K562 (cell line): Measurements from ENCODE around the gene TNFRSF18. TPM values are rescaled to one million over a fixed set of nuclear protein-coding genes. Genes with fewer than 3 reads are reported as not detected.

Source experiments
- BRCA1 ChIP-seq, 2 experiments: fragments of 450-650 bp in 1 of 2; sonication (generic) in 1 of 2; formaldehyde crosslinking in 1 of 2; IDR thresholded peaks; 2 replicates each; pipeline versions ENCODE4 v1.5.0 to v1.6.1; 2017 to 2020; ENCODE audit warnings: mild to moderate bottlenecking in 1 of 2, missing genetic modification reagents in 1 of 2
- EZH2 ChIP-seq: IDR thresholded peaks from 2 replicates; pipeline ENCODE4 v1.6.1; 2012; ENCODE audit warnings: low read depth, mild to moderate bottlenecking, inconsistent platforms, low read length, borderline replicate concordance
- NONO ChIP-seq, 2 experiments: fragments of 200-400 bp in 1 of 2; fragments of 450-650 bp in 1 of 2; formaldehyde crosslinking in 1 of 2; IDR thresholded peaks; 2 replicates each; pipeline ENCODE4 v1.6.1; 2017; ENCODE audit warnings: low read depth in 2 of 2, mild to moderate bottlenecking in 2 of 2, moderate library complexity in 2 of 2, low read length in 1 of 2
- PHF20 ChIP-seq: fragments of 450-650 bp; IDR thresholded peaks from 2 replicates; pipeline ENCODE4 v1.6.1; 2018; ENCODE audit not compliant: partially characterized antibody
- PKNOX1 ChIP-seq: fragments of 450-650 bp; IDR thresholded peaks from 2 replicates; pipeline ENCODE4 v1.6.1; 2016
- RCOR1 ChIP-seq, 2 experiments: IDR thresholded peaks; 2 replicates each; pipeline ENCODE4 v1.6.1; 2012; ENCODE audit warnings: low read depth in 2 of 2, low read length in 2 of 2, borderline replicate concordance in 1 of 2, improper control_type of control experiment in 1 of 2
- ZBTB1 ChIP-seq: sonication (generic); formaldehyde crosslinking; IDR thresholded peaks from 2 replicates; pipeline ENCODE4 v1.8.1; 2023; ENCODE audit warnings: missing genetic modification reagents, low read depth, mild to moderate bottlenecking, borderline replicate concordance
- ZFX ChIP-seq: sonication (generic); formaldehyde crosslinking; IDR thresholded peaks from 2 replicates; pipeline ENCODE4 v1.8.0; 2022; ENCODE audit warnings: mild to moderate bottlenecking, missing genetic modification reagents, moderate library complexity
- ZNF41 ChIP-seq: fragments of 250-450 bp; sonication (Bioruptor Pico); conservative IDR thresholded peaks from 2 replicates; pipeline ENCODE4 v1.4.0; 2020; ENCODE audit warnings: mild to moderate bottlenecking
- ZNF518B ChIP-seq: fragments of 250-450 bp; sonication (Bioruptor Pico); IDR thresholded peaks from 2 replicates; pipeline ENCODE4 v1.5.0; 2021; ENCODE audit warnings: mild to moderate bottlenecking, moderate library complexity
- ZNF584 ChIP-seq: fragments of 200-800 bp; sonication (Bioruptor generic); IDR thresholded peaks from 2 replicates; pipeline ENCODE4 v1.6.1; 2016; ENCODE audit warnings: low read depth, mild to moderate bottlenecking, missing genetic modification characterization, missing compliant biosample characterization
- ZNF77 ChIP-seq: fragments of 250-450 bp; sonication (Bioruptor Pico); IDR thresholded peaks from 2 replicates; pipeline ENCODE4 v1.5.0; 2020
- ZNF778 ChIP-seq: fragments of 450-650 bp; formaldehyde crosslinking; IDR thresholded peaks from 2 replicates; pipeline ENCODE4 v1.4.0; 2020; ENCODE audit warnings: mild to moderate bottlenecking, moderate library complexity
- polyA plus RNA-seq, 8 experiments: library from polyadenylated mRNA; depleted of rRNA in 4 of 8; stranded (reverse) in 5 of 8; unstranded in 3 of 8; fragments of >200 nt; fragmentation: Nextera tagmentation in 2 of 8; fragmentation: Illumina TruSeq in 1 of 8; extraction: Ambion mirVana in 2 of 8; extraction: Trizol in 1 of 8; gene quantifications; 2 replicates each; pipeline versions ENCODE4 v1.2.1 to v1.2.3, GENCODE V29; 2011 to 2014; ENCODE audit warnings: inconsistent platforms in 1 of 8, missing spikeins in 1 of 8
- total RNA-seq, 7 experiments: library from RNA; depleted of rRNA in 6 of 7; stranded (reverse); fragments of >200 nt in 6 of 7; fragmentation: Illumina TruSeq in 2 of 7; extraction: Trizol in 2 of 7; gene quantifications; 2 replicates each; pipeline versions ENCODE4 v1.2.1 to v1.2.3, GENCODE V29; 2011 to 2021; ENCODE audit warnings: low replicate concordance in 1 of 7
- TF ChIP-seq, protein P1 (sequence below): fragments of 450-650 bp; IDR thresholded peaks from 2 replicates; pipeline ENCODE4 v1.6.1; 2017; ENCODE audit warnings: antibody characterized with exemption, mild to moderate bottlenecking
- TF ChIP-seq, protein P2 (sequence below), 2 experiments: IDR thresholded peaks; 2 replicates each; pipeline ENCODE4 v1.6.1; 2011; ENCODE audit warnings: borderline replicate concordance in 1 of 2, control low read depth in 1 of 2, low read depth in 1 of 2, low read length in 1 of 2, mild to moderate bottlenecking in 1 of 2, mixed read lengths in 1 of 2, moderate library complexity in 1 of 2; ENCODE audit not compliant: insufficient read depth in 1 of 2, insufficient read length in 1 of 2, poor library complexity in 1 of 2, severe bottlenecking in 1 of 2; ENCODE audit errors: extremely low read depth in 1 of 2

Gene TNFRSF18
- total and polyA plus RNA-seq, 9 of the 15 experiments (the other 6 are each of a cell fraction or from before 2014, with no cell fraction given): 0.24 to 0.27 TPM; not detected in 7

DNA sequence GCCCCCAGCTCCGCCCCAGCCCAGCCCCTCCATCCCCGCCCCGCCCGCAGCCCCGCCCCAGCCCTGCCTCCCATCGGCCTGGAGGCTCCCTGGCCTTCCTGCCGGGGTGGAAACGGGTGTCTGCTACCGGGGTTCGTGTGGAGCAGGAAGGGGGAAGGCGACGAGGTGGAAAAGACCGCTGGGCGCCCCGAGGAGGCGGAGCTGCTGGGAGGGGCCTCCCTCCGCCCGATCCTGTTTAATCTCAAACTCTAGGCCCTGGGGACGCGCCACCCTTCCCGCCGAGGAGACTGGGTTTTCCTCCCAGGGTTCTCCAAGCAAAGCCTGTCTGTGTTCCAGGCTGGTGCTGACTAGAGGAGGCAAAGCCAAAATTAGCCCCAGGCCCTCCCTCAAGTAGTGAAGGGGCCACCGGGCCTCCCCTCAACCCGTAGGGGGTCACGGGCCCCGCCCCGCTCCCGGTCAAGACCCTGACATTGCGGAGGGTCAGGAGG is 48.9 kb downstream of the TNFRSF18 start (continued):
- no peak for TF ChIP-seq ZNF518B (CRISPR knock-in tag)
- no peak for TF ChIP-seq PKNOX1
- no peak for TF ChIP-seq EZH2
- 0 out of 2 replicates have a peak, but pooled peaks have one; percentile 20 for TF ChIP-seq ZNF77
- 0 out of 4 replicates have a peak, but pooled peaks of 1 of the 2 experiments have one; percentile 38 for TF ChIP-seq NONO (IDR thresholded peaks at IDR 0.05; ENCODE audit: low read depth in 2 of 2, low read length in 1 of 2)
- peak; percentile 94 for TF ChIP-seq ZFX (CRISPR knock-in tag)
- peak in 1 of 2 experiments; percentile 61; a peak in 1 of 4 replicates for TF ChIP-seq RCOR1 (IDR thresholded peaks at IDR 0.05; ENCODE audit: borderline replicate concordance in 1 of 2, low read depth in 2 of 2, low read length in 2 of 2)
- TF ChIP-seq BRCA1 (IDR thresholded peaks at IDR 0.05): no peak
- TF ChIP-seq BRCA1 (CRISPR knock-in tag; IDR thresholded peaks at IDR 0.05): no peak
- no peak for TF ChIP-seq ZNF584 (CRISPR knock-in tag)
- TF ChIP-seq ZNF778: no peak
- TF ChIP-seq, protein P1, sequence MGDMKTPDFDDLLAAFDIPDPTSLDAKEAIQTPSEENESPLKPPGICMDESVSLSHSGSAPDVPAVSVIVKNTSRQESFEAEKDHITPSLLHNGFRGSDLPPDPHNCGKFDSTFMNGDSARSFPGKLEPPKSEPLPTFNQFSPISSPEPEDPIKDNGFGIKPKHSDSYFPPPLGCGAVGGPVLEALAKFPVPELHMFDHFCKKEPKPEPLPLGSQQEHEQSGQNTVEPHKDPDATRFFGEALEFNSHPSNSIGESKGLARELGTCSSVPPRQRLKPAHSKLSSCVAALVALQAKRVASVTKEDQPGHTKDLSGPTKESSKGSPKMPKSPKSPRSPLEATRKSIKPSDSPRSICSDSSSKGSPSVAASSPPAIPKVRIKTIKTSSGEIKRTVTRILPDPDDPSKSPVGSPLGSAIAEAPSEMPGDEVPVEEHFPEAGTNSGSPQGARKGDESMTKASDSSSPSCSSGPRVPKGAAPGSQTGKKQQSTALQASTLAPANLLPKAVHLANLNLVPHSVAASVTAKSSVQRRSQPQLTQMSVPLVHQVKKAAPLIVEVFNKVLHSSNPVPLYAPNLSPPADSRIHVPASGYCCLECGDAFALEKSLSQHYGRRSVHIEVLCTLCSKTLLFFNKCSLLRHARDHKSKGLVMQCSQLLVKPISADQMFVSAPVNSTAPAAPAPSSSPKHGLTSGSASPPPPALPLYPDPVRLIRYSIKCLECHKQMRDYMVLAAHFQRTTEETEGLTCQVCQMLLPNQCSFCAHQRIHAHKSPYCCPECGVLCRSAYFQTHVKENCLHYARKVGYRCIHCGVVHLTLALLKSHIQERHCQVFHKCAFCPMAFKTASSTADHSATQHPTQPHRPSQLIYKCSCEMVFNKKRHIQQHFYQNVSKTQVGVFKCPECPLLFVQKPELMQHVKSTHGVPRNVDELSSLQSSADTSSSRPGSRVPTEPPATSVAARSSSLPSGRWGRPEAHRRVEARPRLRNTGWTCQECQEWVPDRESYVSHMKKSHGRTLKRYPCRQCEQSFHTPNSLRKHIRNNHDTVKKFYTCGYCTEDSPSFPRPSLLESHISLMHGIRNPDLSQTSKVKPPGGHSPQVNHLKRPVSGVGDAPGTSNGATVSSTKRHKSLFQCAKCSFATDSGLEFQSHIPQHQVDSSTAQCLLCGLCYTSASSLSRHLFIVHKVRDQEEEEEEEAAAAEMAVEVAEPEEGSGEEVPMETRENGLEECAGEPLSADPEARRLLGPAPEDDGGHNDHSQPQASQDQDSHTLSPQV: 0 out of 2 replicates have a peak, but pooled peaks have one; percentile 34
- TF ChIP-seq ZBTB1 (CRISPR knock-in tag): peak; percentile 67
- TF ChIP-seq PHF20: no peak
- 0 out of 2 replicates have a peak, but pooled peaks have one; percentile 4 for TF ChIP-seq ZNF41 (CRISPR knock-in tag)
- TF ChIP-seq, protein P2, sequence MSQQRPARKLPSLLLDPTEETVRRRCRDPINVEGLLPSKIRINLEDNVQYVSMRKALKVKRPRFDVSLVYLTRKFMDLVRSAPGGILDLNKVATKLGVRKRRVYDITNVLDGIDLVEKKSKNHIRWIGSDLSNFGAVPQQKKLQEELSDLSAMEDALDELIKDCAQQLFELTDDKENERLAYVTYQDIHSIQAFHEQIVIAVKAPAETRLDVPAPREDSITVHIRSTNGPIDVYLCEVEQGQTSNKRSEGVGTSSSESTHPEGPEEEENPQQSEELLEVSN (IDR thresholded peaks at IDR 0.05; ENCODE audit: borderline replicate concordance in 1 of 2, extremely low read depth in 1 of 2, insufficient read depth in 1 of 2, insufficient read length in 1 of 2, low read depth in 1 of 2, low read length in 1 of 2, poor library complexity in 1 of 2, severe bottlenecking in 1 of 2): peak in 1 of 2 experiments; percentile 23
